C4-2B (cell line): Measurements from ENCODE around the gene NRAP.

ENCODE experiments used
- H3K27ac ChIP-seq: fragments of 450-650 bp; 2 replicates; pipeline ENCODE4 v1.5.1; 2017
- ZFX ChIP-seq: fragments of 450-650 bp; IDR thresholded peaks from 2 replicates; pipeline ENCODE4 v1.6.1; 2017
- TF ChIP-seq, protein P1 (sequence below): fragments of 450-650 bp; conservative IDR thresholded peaks from 2 replicates; pipeline ENCODE4 v1.5.1; 2017; ENCODE audit warnings: mild to moderate bottlenecking

The NRAP gene

GRCh38 chr10:113631684-113632367, 32.0 kb downstream of the NRAP start:
- no peak for TF ChIP-seq ZFX
- TF ChIP-seq, protein P1, sequence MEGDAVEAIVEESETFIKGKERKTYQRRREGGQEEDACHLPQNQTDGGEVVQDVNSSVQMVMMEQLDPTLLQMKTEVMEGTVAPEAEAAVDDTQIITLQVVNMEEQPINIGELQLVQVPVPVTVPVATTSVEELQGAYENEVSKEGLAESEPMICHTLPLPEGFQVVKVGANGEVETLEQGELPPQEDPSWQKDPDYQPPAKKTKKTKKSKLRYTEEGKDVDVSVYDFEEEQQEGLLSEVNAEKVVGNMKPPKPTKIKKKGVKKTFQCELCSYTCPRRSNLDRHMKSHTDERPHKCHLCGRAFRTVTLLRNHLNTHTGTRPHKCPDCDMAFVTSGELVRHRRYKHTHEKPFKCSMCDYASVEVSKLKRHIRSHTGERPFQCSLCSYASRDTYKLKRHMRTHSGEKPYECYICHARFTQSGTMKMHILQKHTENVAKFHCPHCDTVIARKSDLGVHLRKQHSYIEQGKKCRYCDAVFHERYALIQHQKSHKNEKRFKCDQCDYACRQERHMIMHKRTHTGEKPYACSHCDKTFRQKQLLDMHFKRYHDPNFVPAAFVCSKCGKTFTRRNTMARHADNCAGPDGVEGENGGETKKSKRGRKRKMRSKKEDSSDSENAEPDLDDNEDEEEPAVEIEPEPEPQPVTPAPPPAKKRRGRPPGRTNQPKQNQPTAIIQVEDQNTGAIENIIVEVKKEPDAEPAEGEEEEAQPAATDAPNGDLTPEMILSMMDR = no peak

GRCh38 chr10:113630929-113631533, 32.8 kb downstream of the NRAP start:
- TF ChIP-seq, protein P1 = no peak
- no peak for TF ChIP-seq ZFX
- H3K27ac ChIP-seq = no peak overlapping the region

More at GRCh38 chr10:113631684-113632367, 32.0 kb downstream of the NRAP start:
- H3K27ac ChIP-seq = no peak overlapping the region

DNA sequence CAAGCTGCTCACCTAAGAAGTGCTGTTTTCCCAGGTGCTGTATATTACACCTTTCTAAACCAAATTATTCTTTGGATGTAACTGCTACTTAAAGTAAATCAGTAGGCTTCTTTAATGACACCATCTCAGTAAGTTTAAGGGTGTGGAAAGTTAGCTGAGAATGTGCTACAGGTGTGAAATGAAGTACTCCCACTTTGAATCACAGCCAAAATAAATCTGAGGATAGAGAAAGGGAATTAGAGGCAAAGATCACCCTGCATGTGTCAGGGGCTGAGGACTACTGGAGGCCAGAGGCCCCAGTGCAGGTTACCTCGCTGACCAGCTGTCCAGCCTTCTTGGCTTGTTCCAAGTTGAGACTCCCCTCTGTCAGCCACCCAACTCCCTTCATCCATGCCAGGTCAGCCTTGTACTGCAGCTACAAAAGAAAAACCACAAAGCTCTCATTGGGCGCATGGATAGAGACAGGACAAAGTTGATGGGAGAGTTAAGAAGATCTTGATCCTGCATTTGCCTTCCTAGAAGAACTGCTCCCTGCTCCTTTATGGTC, 35.2 kb downstream of the NRAP start:
- TF ChIP-seq, protein P1 = no peak
- no peak for TF ChIP-seq ZFX
- H3K27ac ChIP-seq = no peak overlapping the region

GRCh38 chr10:113627836-113628235, 36.0 kb downstream of the NRAP start:
- no peak overlapping the region for H3K27ac ChIP-seq
- TF ChIP-seq, protein P1 = no peak
- TF ChIP-seq ZFX = no peak

DNA sequence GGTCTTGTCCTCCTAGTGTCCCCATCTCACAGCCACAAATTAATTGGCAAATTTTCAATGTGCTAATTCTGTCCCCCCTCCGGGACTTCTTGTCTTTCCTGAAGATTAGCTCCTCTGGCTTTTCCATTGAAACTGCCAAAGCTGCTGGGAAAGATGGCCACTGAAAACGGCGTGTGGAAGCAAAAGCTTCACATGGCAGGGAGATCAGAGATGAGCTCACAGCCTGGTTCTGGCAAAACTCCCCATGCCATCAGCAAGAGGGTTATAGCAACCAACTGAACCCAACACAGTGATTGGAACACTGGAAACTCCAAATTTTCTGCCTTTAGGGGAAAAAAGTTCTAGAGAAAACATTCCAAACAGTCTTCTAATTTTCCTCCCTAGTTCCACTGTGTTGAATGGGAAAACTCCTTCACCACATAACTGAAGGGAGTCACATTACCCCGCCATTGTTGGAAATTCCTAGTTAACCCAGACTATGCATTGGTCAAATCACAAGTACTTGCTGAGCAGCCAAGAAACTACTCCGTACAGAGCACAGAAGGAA, 37.0 kb downstream of the NRAP start:
- H3K27ac ChIP-seq = no peak overlapping the region
- no peak for TF ChIP-seq ZFX

- H3K27ac ChIP-seq = no peak overlapping the region
- TF ChIP-seq, protein P1 = no peak
- no peak for TF ChIP-seq ZFX
These were observed 38.2 kb downstream of the NRAP start for GRCh38 chr10:113625461-113626186.

GRCh38 chr10:113622831-113623230, 41.0 kb downstream of the NRAP start:
- TF ChIP-seq, protein P1 = no peak
- TF ChIP-seq ZFX = no peak
- no peak overlapping the region for H3K27ac ChIP-seq
